ENCODE data around the gene CCDC88B. TPM values are rescaled to one million over a fixed set of nuclear protein-coding genes. Genes with fewer than 3 reads are reported as not detected.
A peak's percentile ranks its signal among the peaks of the same experiment; 100 is the strongest.

Gene CCDC88B
- total and polyA plus RNA-seq, 2 donors (not counting 1 experiment from before 2014, with no cell fraction given) = 0.56 to 3.1 TPM

- Histone ChIP-seq H3K27me3 (ENCODE audit: control insufficient read depth, insufficient read depth, low read length) (no peaks in the 10 kb centered on the region), H3K27ac (ENCODE audit: insufficient read depth, low read length) (no peak overlapping the region), H3K4me3 (replicated peaks in 1 of 4; ENCODE audit: control extremely low read depth in 1 of 4, insufficient read depth in 1 of 4, low read depth in 3 of 4, low read length in 4 of 4) (no peak overlapping the region), H4K20me1 (ENCODE audit: control insufficient read depth, extremely low read depth, insufficient read depth, low read length) (no peaks in the 10 kb centered on the region), H3K9me3 (ENCODE audit: control insufficient read depth, insufficient read depth, low read depth, low read length) (no peaks in the 10 kb centered on the region), H3K79me2 (ENCODE audit: control insufficient read depth, insufficient read depth, low read length) (no peaks in the 10 kb centered on the region), H3K9ac (ENCODE audit: insufficient read depth, low read length) (no peak overlapping the region), H2AFZ (ENCODE audit: low read length) (no peak overlapping the region), H3K4me2 (ENCODE audit: extremely low read depth, insufficient read depth, low read length) (no peak overlapping the region), H3K4me1 (ENCODE audit: control insufficient read depth, extremely low read depth, insufficient read depth, low read length) (peaks cover 16% of the 10 kb centered on the region), H3K36me3 (ENCODE audit: control insufficient read depth, insufficient read depth, low read length) (no peaks in the 10 kb centered on the region)
- DNase-seq (ENCODE audit: low read depth in 2 of 2) = no peak
- TF ChIP-seq CTCF (conservative IDR thresholded peaks at IDR 0.05 in 1 of 2, IDR thresholded peaks at IDR 0.05 in 1 of 2; ENCODE audit: low read depth in 1 of 2, low read length in 2 of 2) (no peak), EZH2 (IDR thresholded peaks at IDR 0.05; ENCODE audit: low read length, missing control alignments) (no peak)
Measured at GRCh38 chr11:64353715-64354506, 13.9 kb downstream of the CCDC88B start.

- Histone ChIP-seq H3K27ac (ENCODE audit: insufficient read depth, low read length) (peak overlapping the region; percentile 45), H3K27me3 (ENCODE audit: control insufficient read depth, insufficient read depth, low read length) (no peaks in the 10 kb centered on the region), H2AFZ (ENCODE audit: low read length) (peak overlapping the region; percentile 88), H3K4me1 (ENCODE audit: control insufficient read depth, extremely low read depth, insufficient read depth, low read length) (peaks cover 20% of the 10 kb centered on the region), H3K9me3 (ENCODE audit: control insufficient read depth, insufficient read depth, low read depth, low read length) (no peaks in the 10 kb centered on the region), H3K4me2 (ENCODE audit: extremely low read depth, insufficient read depth, low read length) (peak overlapping the region; percentile 28), H4K20me1 (ENCODE audit: control insufficient read depth, extremely low read depth, insufficient read depth, low read length) (no peaks in the 10 kb centered on the region), H3K4me3 (replicated peaks in 1 of 4; ENCODE audit: control extremely low read depth in 1 of 4, insufficient read depth in 1 of 4, low read depth in 3 of 4, low read length in 4 of 4) (peak overlapping the region in 3 of 4 experiments; percentile 25 to 42 (median 28)), H3K79me2 (ENCODE audit: control insufficient read depth, insufficient read depth, low read length) (peaks cover 11% of the 10 kb centered on the region), H3K36me3 (ENCODE audit: control insufficient read depth, insufficient read depth, low read length) (no peaks in the 10 kb centered on the region), H3K9ac (ENCODE audit: insufficient read depth, low read length) (peak overlapping the region; percentile 45)
- peak; percentile 75 to 79 for DNase-seq (ENCODE audit: low read depth in 2 of 2)
- TF ChIP-seq CTCF (conservative IDR thresholded peaks at IDR 0.05 in 1 of 2, IDR thresholded peaks at IDR 0.05 in 1 of 2; ENCODE audit: low read depth in 1 of 2, low read length in 2 of 2) (peak; percentile 78 to 79), EZH2 (IDR thresholded peaks at IDR 0.05; ENCODE audit: low read length, missing control alignments) (no peak)
Measured at GRCh38 chr11:64355078-64355940, 15.3 kb downstream of the CCDC88B start.

Data from fibroblast of lung (primary cell).